Neural progenitor cell (in vitro differentiated cells): ENCODE data around the gene LAGE3.

Source experiments
- CTCF ChIP-seq: fragments of 200-600 bp; sonication (generic); IDR thresholded peaks from 2 replicates; pipeline ENCODE4 v1.5.1; 2017; ENCODE audit warnings: antibody characterized with exemption, mild to moderate bottlenecking
- EZH2 ChIP-seq: fragments of 200-600 bp; sonication (generic); IDR thresholded peaks from 2 replicates; pipeline ENCODE4 v1.6.1; 2017; ENCODE audit warnings: antibody characterized with exemption, mild to moderate bottlenecking, moderate library complexity
- EZH2phosphoT487 ChIP-seq: fragments of 200-600 bp; sonication (generic); IDR thresholded peaks from 2 replicates; pipeline ENCODE4 v1.6.1; 2017; ENCODE audit warnings: antibody characterized with exemption

GRCh38 chrX:154450312-154450711 lies 28.8 kb downstream of the LAGE3 start:
- TF ChIP-seq CTCF: no peak
- no peak for TF ChIP-seq EZH2phosphoT487
- no peak for TF ChIP-seq EZH2
